ENCODE data around the gene MYL2.

DNA sequence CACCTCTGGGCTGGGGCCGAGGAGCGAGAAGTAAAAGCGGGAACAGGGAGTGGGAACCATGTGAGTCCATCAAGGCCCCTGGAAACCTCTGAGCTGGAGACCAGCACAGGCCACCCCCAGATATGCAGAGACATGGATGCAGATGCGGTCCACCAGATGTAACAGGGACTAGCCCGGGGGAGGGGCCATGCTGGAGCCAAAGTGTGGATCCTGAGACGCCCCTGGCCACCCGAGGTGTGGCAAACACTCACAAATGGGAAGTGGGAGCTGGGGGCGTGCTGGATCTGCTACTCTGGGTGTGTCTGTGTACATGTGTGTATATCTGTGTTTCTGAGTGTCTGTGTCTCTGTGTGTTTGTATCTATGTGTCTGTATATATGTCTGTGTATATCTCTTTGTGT is 12.8 kb downstream of the MYL2 start:
- TF ChIP-seq CTCF (conservative IDR thresholded peaks at IDR 0.05; ENCODE audit: low read depth in 2 of 2) (no peak), EZH2 (IDR thresholded peaks at IDR 0.05; ENCODE audit: low read depth, unreplicated experiment) (no peak), POLR2AphosphoS5 (IDR thresholded peaks at IDR 0.05; ENCODE audit: low read depth) (no peak), ZNF114 (CRISPR knock-in tag; IDR thresholded peaks at IDR 0.05) (no peak), NANOG (IDR thresholded peaks at IDR 0.05; ENCODE audit: borderline replicate concordance) (no peak), EZH2phosphoT487 (IDR thresholded peaks at IDR 0.05; ENCODE audit: unreplicated experiment) (no peak), CREB1 (CRISPR knock-in tag; IDR thresholded peaks at IDR 0.05; ENCODE audit: low read depth) (no peak), JUNB (IDR thresholded peaks at IDR 0.05; ENCODE audit: unreplicated experiment) (no peak), STAT1 (IDR thresholded peaks at IDR 0.05; ENCODE audit: unreplicated experiment) (no peak), ETS1 (IDR thresholded peaks at IDR 0.05) (no peak)
- TF ChIP-seq, protein P1, sequence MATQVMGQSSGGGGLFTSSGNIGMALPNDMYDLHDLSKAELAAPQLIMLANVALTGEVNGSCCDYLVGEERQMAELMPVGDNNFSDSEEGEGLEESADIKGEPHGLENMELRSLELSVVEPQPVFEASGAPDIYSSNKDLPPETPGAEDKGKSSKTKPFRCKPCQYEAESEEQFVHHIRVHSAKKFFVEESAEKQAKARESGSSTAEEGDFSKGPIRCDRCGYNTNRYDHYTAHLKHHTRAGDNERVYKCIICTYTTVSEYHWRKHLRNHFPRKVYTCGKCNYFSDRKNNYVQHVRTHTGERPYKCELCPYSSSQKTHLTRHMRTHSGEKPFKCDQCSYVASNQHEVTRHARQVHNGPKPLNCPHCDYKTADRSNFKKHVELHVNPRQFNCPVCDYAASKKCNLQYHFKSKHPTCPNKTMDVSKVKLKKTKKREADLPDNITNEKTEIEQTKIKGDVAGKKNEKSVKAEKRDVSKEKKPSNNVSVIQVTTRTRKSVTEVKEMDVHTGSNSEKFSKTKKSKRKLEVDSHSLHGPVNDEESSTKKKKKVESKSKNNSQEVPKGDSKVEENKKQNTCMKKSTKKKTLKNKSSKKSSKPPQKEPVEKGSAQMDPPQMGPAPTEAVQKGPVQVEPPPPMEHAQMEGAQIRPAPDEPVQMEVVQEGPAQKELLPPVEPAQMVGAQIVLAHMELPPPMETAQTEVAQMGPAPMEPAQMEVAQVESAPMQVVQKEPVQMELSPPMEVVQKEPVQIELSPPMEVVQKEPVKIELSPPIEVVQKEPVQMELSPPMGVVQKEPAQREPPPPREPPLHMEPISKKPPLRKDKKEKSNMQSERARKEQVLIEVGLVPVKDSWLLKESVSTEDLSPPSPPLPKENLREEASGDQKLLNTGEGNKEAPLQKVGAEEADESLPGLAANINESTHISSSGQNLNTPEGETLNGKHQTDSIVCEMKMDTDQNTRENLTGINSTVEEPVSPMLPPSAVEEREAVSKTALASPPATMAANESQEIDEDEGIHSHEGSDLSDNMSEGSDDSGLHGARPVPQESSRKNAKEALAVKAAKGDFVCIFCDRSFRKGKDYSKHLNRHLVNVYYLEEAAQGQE (IDR thresholded peaks at IDR 0.05; ENCODE audit: unreplicated experiment), result no peak
- TF ChIP-seq, protein P2, sequence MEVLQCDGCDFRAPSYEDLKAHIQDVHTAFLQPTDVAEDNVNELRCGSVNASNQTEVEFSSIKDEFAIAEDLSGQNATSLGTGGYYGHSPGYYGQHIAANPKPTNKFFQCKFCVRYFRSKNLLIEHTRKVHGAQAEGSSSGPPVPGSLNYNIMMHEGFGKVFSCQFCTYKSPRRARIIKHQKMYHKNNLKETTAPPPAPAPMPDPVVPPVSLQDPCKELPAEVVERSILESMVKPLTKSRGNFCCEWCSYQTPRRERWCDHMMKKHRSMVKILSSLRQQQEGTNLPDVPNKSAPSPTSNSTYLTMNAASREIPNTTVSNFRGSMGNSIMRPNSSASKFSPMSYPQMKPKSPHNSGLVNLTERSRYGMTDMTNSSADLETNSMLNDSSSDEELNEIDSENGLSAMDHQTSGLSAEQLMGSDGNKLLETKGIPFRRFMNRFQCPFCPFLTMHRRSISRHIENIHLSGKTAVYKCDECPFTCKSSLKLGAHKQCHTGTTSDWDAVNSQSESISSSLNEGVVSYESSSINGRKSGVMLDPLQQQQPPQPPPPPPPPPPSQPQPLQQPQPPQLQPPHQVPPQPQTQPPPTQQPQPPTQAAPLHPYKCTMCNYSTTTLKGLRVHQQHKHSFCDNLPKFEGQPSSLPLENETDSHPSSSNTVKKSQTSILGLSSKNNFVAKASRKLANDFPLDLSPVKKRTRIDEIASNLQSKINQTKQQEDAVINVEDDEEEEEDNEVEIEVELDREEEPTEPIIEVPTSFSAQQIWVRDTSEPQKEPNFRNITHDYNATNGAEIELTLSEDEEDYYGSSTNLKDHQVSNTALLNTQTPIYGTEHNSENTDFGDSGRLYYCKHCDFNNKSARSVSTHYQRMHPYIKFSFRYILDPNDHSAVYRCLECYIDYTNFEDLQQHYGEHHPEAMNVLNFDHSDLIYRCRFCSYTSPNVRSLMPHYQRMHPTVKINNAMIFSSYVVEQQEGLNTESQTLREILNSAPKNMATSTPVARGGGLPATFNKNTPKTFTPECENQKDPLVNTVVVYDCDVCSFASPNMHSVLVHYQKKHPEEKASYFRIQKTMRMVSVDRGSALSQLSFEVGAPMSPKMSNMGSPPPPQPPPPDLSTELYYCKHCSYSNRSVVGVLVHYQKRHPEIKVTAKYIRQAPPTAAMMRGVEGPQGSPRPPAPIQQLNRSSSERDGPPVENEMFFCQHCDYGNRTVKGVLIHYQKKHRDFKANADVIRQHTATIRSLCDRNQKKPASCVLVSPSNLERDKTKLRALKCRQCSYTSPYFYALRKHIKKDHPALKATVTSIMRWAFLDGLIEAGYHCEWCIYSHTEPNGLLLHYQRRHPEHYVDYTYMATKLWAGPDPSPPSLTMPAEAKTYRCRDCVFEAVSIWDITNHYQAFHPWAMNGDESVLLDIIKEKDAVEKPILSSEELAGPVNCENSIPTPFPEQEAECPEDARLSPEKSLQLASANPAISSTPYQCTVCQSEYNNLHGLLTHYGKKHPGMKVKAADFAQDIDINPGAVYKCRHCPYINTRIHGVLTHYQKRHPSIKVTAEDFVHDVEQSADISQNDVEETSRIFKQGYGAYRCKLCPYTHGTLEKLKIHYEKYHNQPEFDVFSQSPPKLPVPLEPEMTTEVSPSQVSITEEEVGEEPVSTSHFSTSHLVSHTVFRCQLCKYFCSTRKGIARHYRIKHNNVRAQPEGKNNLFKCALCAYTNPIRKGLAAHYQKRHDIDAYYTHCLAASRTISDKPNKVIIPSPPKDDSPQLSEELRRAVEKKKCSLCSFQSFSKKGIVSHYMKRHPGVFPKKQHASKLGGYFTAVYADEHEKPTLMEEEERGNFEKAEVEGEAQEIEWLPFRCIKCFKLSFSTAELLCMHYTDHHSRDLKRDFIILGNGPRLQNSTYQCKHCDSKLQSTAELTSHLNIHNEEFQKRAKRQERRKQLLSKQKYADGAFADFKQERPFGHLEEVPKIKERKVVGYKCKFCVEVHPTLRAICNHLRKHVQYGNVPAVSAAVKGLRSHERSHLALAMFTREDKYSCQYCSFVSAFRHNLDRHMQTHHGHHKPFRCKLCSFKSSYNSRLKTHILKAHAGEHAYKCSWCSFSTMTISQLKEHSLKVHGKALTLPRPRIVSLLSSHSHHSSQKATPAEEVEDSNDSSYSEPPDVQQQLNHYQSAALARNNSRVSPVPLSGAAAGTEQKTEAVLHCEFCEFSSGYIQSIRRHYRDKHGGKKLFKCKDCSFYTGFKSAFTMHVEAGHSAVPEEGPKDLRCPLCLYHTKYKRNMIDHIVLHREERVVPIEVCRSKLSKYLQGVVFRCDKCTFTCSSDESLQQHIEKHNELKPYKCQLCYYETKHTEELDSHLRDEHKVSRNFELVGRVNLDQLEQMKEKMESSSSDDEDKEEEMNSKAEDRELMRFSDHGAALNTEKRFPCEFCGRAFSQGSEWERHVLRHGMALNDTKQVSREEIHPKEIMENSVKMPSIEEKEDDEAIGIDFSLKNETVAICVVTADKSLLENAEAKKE (CRISPR knock-in tag; IDR thresholded peaks at IDR 0.05), result no peak
